Measurements from ENCODE around the gene PHYKPL.

GRCh38 chr5:178196281-178196812, 36.3 kb downstream of the PHYKPL start:
- TF ChIP-seq CTCF (IDR thresholded peaks at IDR 0.05; ENCODE audit: low read length) (no peak), EZH2phosphoT487 (IDR thresholded peaks at IDR 0.05; ENCODE audit: low read length) (no peak), EZH2 (optimal IDR thresholded peaks at IDR 0.05; ENCODE audit: low read depth, low read length) (no peak)

Data from MM.1S (cell line).